Iris pigment epithelial cell (primary cell): Measurements from ENCODE around the gene PRICKLE2.
A peak's percentile ranks its signal among the peaks of the same experiment; 100 is the strongest.

Experiments used
- DNase-seq: peaks from one replicate; pipeline ENCODE4 v3.0.0-alpha.2; 2011; ENCODE audit warnings: low read depth

PRICKLE2 gene

GRCh38 chr3:64247991-64248646, 22.9 kb upstream of the PRICKLE2 start:
- DNase-seq = no peak

- peak; percentile 53 for DNase-seq
These were observed 19.0 kb upstream of the PRICKLE2 start for GRCh38 chr3:64244011-64244942.

GRCh38 chr3:64242435-64242834, 17.2 kb upstream of the PRICKLE2 start:
- DNase-seq = no peak

GRCh38 chr3:64240959-64241358, 15.7 kb upstream of the PRICKLE2 start:
- no peak for DNase-seq

GRCh38 chr3:64240396-64240795, 15.1 kb upstream of the PRICKLE2 start:
- DNase-seq = no peak

- no peak for DNase-seq
These were observed 14.6 kb upstream of the PRICKLE2 start for GRCh38 chr3:64239841-64240240.

- peak; percentile 95 for DNase-seq
These were observed 13.9 kb upstream of the PRICKLE2 start for GRCh38 chr3:64238971-64239667.

- DNase-seq = no peak
These were observed 11.8 kb upstream of the PRICKLE2 start for GRCh38 chr3:64237083-64237482.

GRCh38 chr3:64235605-64236004, 10.3 kb upstream of the PRICKLE2 start:
- DNase-seq = no peak

- DNase-seq = no peak
These were observed 9.3 kb upstream of the PRICKLE2 start for GRCh38 chr3:64234571-64234970.

GRCh38 chr3:64232821-64233220, 7.6 kb upstream of the PRICKLE2 start:
- DNase-seq = no peak

GRCh38 chr3:64229903-64230302, 4.6 kb upstream of the PRICKLE2 start:
- peak; percentile 65 for DNase-seq

GRCh38 chr3:64228110-64228509, 2.8 kb upstream of the PRICKLE2 start:
- DNase-seq = no peak

- no peak for DNase-seq
These were observed 1.5 kb upstream of the PRICKLE2 start for GRCh38 chr3:64226730-64227129.

GRCh38 chr3:64225695-64226499, 631 bp upstream of the PRICKLE2 start:
- DNase-seq = no peak

- DNase-seq = no peak
These were observed 1.2 kb downstream of the PRICKLE2 start for GRCh38 chr3:64223791-64224745.

GRCh38 chr3:64222501-64223111, 2.7 kb downstream of the PRICKLE2 start:
- DNase-seq = no peak

GRCh38 chr3:64221571-64222257, 3.6 kb downstream of the PRICKLE2 start:
- DNase-seq = no peak

- peak; percentile 38 for DNase-seq
These were observed 4.9 kb downstream of the PRICKLE2 start for GRCh38 chr3:64220161-64220914.
